EL (cell line): ENCODE measurements around the gene STIL.

Experiments
- DNase-seq: peaks from one replicate; pipeline ENCODE4 v3.0.0-alpha.2; 2016

Gene STIL

GRCh38 chr1:47232187-47232874 is 81.6 kb downstream of the STIL start, which contains the start of gene TAL1:
Gene TAL1, minus strand, starts transcription at chr1:47232225. Its CDS starts 6,337 bp downstream, at chr1:47225888.
- no peak for DNase-seq

DNA sequence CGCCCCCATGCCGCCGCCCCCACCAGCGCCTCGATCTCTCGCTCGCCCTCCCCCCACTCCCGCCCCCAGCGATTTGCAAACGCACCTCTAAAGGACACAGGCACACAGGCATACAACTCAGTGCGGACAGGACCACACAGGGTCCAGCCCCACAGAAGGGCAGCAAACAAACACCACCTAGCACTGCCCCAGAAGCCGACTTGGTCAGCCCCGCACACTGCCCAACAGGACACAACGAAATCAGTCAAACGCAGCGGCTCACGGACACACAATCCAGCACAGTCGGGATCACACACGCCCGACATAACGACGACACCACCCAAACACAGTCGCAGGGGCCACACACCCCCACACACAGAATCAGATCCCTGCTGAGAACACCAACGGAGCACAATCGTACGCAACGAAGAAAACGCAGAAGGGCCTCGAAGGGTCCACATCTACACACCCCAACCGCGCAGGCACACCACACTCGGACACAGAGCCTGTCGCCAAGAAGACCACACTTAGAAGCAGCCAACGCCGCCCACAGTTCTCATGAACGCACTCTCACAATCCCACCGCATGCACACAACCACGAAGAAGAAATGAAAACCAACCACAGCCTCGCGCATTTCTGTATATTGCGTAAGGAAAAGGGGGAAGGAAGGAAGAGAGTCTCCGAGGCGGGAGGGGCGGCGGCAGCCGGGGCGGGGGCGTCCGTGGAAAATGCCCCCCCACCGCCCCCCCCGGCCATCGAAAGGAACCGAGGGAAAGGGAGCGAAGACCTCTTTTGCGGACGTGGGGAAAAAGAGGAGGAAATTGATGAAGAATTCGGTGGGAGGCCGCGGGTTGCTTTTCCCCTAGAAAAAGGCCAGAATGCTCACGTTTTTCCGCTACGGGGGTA is 82.4 kb downstream of the STIL start:
- peak; percentile 49 for DNase-seq

GRCh38 chr1:47230692-47231300 is 83.2 kb downstream of the STIL start:
- no peak for DNase-seq

DNA sequence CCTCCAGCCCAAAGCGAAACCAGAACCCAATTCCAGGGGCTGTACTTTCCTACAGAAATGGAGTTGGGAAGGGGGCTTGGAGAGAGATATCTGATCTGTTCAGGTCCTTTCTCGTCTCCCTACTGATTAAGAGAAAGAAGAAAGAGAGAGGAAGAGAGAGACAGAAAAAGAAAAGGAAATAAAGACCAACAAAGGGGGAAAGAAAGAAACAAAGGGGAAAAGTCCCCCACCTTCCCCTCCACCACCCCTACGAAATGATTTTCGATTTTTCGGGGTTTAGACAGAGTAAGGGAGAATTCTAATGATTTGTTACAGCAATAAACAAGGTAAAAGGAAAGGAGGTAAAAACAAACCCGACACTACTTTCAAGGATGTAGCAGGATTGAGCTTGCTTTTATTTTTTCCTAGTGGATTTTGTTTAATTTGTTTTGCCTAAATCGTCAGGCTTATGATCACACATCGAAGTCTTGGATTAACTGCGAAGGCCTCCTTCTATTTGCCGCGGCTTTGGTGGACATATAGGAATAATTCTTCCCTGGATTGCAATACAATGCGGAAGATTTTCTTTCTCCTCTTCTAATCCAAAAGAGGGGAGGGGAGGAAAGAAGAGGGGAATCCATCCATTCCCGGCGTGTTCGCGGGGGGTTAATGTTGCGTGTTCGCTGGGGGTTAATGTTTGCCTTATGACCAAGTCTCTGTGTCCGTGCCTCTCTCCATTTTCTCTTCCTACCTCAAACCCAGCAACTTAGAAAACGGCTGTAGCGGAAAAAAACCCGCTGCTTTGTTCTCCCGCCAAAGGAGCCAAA is 83.9 kb downstream of the STIL start:
- no peak for DNase-seq

DNA sequence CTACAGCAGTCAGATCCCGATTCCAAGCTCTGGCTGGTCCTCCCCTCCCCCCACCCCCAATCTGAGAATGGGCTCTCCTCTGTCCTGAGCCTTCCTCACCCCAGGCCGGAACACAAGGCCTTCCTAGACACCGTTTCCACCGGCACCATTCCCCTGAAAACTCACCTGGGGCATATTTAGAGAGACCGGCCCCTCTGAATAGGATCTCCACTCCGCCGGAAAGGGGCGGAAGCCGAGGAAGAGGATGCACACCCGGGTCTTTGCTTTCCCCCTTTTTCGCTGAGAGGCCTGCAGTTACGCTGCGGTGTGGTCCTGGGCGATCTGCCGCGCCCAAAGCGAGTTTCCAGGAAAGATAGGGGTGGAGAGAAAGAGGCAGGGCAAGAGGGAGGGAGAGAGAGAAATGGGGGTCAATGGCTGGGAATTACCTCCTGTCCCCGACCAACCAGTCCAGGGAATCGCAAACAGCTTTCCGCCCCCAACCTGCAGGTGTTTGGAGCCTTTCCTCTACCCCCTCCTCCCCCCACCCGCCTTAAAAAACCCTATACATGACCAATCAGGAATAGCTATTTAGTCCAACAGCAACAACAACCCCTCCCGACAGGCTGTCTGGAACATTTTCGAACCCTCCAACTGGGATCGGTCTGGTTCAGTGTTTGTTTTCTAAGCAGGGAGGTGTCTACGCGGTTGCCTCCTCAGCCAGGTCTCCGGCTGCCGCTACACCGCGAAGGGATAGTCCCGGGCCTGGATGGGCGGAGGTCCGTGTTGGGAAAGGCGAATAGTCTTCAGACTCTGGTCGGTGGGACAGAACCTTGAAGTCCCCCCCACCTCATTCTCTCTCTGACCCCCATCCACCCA is 84.7 kb downstream of the STIL start:
- DNase-seq: no peak

GRCh38 chr1:47228644-47229030 is 85.3 kb downstream of the STIL start:
- DNase-seq: no peak

GRCh38 chr1:47227341-47228232 is 86.4 kb downstream of the STIL start:
- DNase-seq: no peak

DNA sequence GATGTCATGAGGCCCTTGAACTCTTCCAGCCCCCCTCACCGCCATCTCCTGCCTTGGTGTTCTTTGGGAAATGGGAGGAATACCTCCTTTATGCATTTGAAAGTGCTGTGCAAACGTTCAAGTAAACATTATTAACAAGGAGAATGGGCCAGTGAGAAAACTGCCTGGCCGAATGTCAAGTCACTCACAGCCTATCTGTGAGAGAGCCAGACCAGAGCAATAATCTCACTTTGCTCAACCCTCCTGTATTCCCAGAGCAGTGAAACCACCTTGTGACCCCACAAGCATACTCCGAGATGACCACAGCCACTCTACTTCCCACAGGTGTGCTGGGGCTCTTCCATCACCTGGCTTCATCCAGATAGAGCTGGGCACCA is 87.1 kb downstream of the STIL start:
- DNase-seq: no peak

DNA sequence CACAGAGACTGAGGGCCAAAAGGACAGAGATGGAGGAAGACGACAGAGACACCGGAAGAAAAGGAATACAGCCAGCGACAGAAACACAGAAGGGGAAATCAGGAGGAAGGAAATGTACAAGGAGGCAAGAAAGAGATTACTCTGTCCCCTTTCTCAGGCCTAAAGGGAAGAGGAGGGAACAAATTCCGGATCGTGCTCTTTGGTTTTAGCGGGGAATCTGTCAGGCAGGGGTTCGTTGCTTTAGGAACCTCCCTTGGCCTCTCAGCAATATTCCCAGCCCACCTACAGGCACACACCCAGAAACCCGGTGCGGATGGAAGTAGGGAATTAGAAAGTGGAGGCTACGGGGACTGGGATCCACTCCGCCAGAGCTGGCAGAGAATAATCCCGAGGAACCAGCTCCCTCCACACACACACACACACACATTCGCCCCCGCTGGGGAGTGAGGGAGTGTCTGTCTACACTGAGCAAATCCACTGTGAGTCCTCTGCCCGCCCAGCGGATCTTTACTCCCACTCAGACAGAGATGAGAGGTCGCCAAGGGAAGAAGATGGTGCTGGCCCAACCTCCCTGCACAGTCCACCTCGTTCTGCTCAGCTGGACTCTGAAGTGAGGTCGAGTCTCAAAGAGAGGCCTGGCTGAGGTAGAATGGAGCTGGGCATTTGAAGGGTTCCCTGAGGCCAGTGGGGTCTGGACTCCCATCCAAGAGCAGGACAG is 87.7 kb downstream of the STIL start:
- no peak for DNase-seq

GRCh38 chr1:47225430-47226100 is 88.4 kb downstream of the STIL start:
- no peak for DNase-seq

- no peak for DNase-seq
These were observed 89.1 kb downstream of the STIL start for GRCh38 chr1:47224676-47225399.

GRCh38 chr1:47223921-47224675 is 89.8 kb downstream of the STIL start:
- DNase-seq: no peak

GRCh38 chr1:47223174-47223920 is 90.6 kb downstream of the STIL start:
- DNase-seq: no peak

- DNase-seq: no peak
These were observed 91.5 kb downstream of the STIL start for GRCh38 chr1:47222476-47222875.

DNA sequence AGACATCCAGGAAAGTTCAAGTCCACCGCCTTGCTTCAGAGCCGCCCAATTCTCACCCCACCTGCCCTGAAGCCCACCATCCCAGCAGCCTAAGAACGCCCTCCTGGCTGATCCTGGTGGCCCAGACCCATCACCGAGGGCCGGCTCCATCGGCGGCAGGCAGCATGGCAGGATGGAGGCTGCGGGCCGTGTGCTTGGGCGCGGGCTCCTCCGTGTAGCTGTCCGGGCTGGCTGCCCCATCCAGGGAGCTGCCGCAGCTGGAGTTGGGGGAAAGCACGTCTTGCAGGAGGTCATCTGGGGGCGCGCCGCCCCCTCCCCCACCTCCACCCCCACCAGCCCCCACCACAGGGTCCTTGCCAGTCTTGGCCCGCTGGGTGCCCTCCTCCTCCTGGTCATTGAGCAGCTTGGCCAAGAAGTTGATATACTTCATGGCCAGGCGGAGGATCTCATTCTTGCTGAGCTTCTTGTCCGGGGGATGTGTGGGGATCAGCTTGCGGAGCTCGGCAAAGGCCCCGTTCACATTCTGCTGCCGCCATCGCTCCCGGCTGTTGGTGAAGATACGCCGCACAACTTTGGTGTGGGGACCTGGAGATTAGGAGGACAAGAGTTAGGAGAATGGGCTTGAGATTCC is 94.2 kb downstream of the STIL start:
- no peak for DNase-seq

DNA sequence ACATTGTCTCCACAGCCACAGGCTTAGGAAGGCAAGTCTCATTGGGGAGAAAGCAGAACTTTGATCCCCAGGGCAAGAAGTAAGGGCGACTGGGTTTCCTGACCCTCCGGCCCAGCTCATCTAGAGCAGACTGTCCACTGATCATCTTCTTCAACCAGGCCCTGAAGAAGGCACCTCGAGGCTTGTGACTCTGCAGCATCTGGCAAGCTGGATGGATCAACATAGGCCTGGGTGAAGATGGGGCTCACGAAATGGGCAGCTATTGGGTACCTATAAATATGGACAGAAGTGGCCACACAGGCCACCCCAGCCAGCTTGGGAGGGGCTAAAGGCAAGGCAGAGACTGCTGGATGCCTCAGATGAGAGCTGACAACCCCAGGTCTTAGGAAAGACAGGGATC is 94.9 kb downstream of the STIL start:
- DNase-seq: no peak
